GM19463 (cell line): ENCODE measurements around the gene CYP19A1.
"Not testable (repeated sequence)": the region's sequence is repeated elsewhere in the genome, so short reads cannot be mapped to it uniquely, and the experiment has no call there.

Experiments used
- ATAC-seq: cut with Tn5 transposase; IDR thresholded peaks from one replicate; pipeline ENCODE4 v1.9.1; 2021; ENCODE audit warnings: mild to moderate bottlenecking, moderate library complexity; ENCODE audit not compliant: unreplicated experiment

Gene CYP19A1

GRCh38 chr15:51188791-51189190, 149.6 kb downstream of the CYP19A1 start:
- not testable (repeated sequence) for ATAC-seq

GRCh38 chr15:51186891-51187290, 151.5 kb downstream of the CYP19A1 start:
- ATAC-seq: no peak

- ATAC-seq: no peak
Observed at GRCh38 chr15:51186181-51186705, 152.2 kb downstream of the CYP19A1 start.

GRCh38 chr15:51185213-51186159, 152.9 kb downstream of the CYP19A1 start:
- ATAC-seq: no peak

GRCh38 chr15:51184627-51185026, 153.8 kb downstream of the CYP19A1 start:
- ATAC-seq: no peak

GRCh38 chr15:51183076-51183475, 155.3 kb downstream of the CYP19A1 start:
- no peak for ATAC-seq

- no peak for ATAC-seq
Observed at GRCh38 chr15:51181905-51182304, 156.5 kb downstream of the CYP19A1 start.

- no peak for ATAC-seq
Observed at GRCh38 chr15:51181221-51181620, 157.2 kb downstream of the CYP19A1 start.

GRCh38 chr15:51180534-51180933, 157.9 kb downstream of the CYP19A1 start:
- ATAC-seq: no peak

- no peak for ATAC-seq
Observed at GRCh38 chr15:51180011-51180410, 158.4 kb downstream of the CYP19A1 start.

GRCh38 chr15:51172193-51172592, 166.2 kb downstream of the CYP19A1 start:
- no peak for ATAC-seq

- no peak for ATAC-seq
Observed at GRCh38 chr15:51171634-51171932, 166.8 kb downstream of the CYP19A1 start.

- ATAC-seq: no peak
Observed at GRCh38 chr15:51170882-51171633, 167.3 kb downstream of the CYP19A1 start.

- ATAC-seq: no peak
Observed at GRCh38 chr15:51168700-51169099, 169.7 kb downstream of the CYP19A1 start.

- ATAC-seq: no peak
Observed at GRCh38 chr15:51163843-51164242, 174.6 kb downstream of the CYP19A1 start.

GRCh38 chr15:51162865-51163762, 175.3 kb downstream of the CYP19A1 start:
- ATAC-seq: peak; percentile 76

GRCh38 chr15:51161491-51162220, 176.7 kb downstream of the CYP19A1 start:
- ATAC-seq: no peak

- ATAC-seq: no peak
Observed at GRCh38 chr15:51160484-51160883, 177.9 kb downstream of the CYP19A1 start.
